Ovary (tissue), 3 donors: ENCODE data around the gene BICDL1.

Source experiments
- CTCF ChIP-seq, 3 donors: fragments of 450-650 bp in 2 of 3; fragments of 200-600 bp in 1 of 3; IDR thresholded peaks; one replicate each; pipeline versions ENCODE4 v1.5.1 to v1.8.0; 2016 to 2022; ENCODE audit warnings: antibody characterized with exemption in 3 of 3, mild to moderate bottlenecking in 1 of 3
- EP300 ChIP-seq: sonication (generic); formaldehyde crosslinking; IDR thresholded peaks from one replicate; pipeline ENCODE4 v1.6.1; 2017; ENCODE audit warnings: antibody characterized with exemption
- POLR2A ChIP-seq: fragments of 450-650 bp; IDR thresholded peaks from one replicate; pipeline ENCODE4 v1.6.1; 2017; ENCODE audit warnings: antibody characterized with exemption, mild to moderate bottlenecking, moderate library complexity
- donor health status: DM: no; HTN: no; CAD: no.

GRCh38 chr12:120125792-120126634, 137.0 kb downstream of the BICDL1 start:
- no peak for TF ChIP-seq CTCF (IDR thresholded peaks at IDR 0.05)
- no peak for TF ChIP-seq POLR2A
- no peak for TF ChIP-seq EP300
